Kidney (tissue), 14 donors: ENCODE results near the gene PPM1H. TPM values are rescaled to one million over a fixed set of nuclear protein-coding genes. Genes with fewer than 3 reads are reported as not detected.
"Not testable (repeated sequence)": the region's sequence is repeated elsewhere in the genome, so short reads cannot be mapped to it uniquely, and the experiment has no call there.

Source experiments
- DNase-seq, 5 donors: peaks; one replicate each; pipeline ENCODE4 v3.0.0-alpha.2; 2013 to 2020
- FAIRE-seq: peaks from 2 replicates; lab custom pipeline; 2012; peaks lifted over from hg19 to GRCh38; lab: Jason Lieb, UNC
- H3K27ac ChIP-seq, 2 donors: one replicate each; pipeline ENCODE4 v1.7.0; 2013; ENCODE audit warnings: low read depth in 2 of 2, low read length in 2 of 2, inconsistent platforms in 1 of 2
- H3K27me3 ChIP-seq: one replicate; pipeline ENCODE4 v1.7.1; 2013; ENCODE audit warnings: low read length, inconsistent platforms; ENCODE audit not compliant: control insufficient read depth, insufficient read depth
- H3K36me3 ChIP-seq, 3 donors: one replicate each; pipeline versions ENCODE4 v1.7.0 to v1.7.1; 2013; ENCODE audit warnings: low read length in 3 of 3, control low read depth in 1 of 3, inconsistent platforms in 1 of 3; ENCODE audit not compliant: insufficient read depth in 3 of 3, control insufficient read depth in 2 of 3
- H3K4me1 ChIP-seq, 3 donors: one replicate each; pipeline versions ENCODE4 v1.7.0 to v1.7.1; 2013; ENCODE audit warnings: low read length in 3 of 3, inconsistent platforms in 1 of 3, low read depth in 1 of 3; ENCODE audit not compliant: control insufficient read depth in 2 of 3, insufficient read depth in 2 of 3
- H3K4me3 ChIP-seq, 3 donors: one replicate each; pipeline versions ENCODE4 v1.7.0 to v1.8.1; 2013; ENCODE audit warnings: low read length in 3 of 3, control low read depth in 1 of 3, inconsistent platforms in 1 of 3
- H3K9ac ChIP-seq, 3 donors: one replicate each; pipeline versions ENCODE4 v1.7.0 to v1.7.1; 2013; ENCODE audit warnings: low read length in 3 of 3, control low read depth in 1 of 3, inconsistent platforms in 1 of 3
- H3K9me3 ChIP-seq, 3 donors: one replicate each; pipeline versions ENCODE4 v1.7.0 to v1.7.1; 2013; ENCODE audit warnings: low read length in 3 of 3, control low read depth in 1 of 3, inconsistent platforms in 1 of 3; ENCODE audit not compliant: control insufficient read depth in 2 of 3, insufficient read depth in 1 of 3
- CTCF ChIP-seq: IDR thresholded peaks from 3 replicates; pipeline ENCODE4 v1.5.1; 2012; ENCODE audit warnings: mild to moderate bottlenecking, moderate library complexity, borderline replicate concordance; ENCODE audit not compliant: insufficient read depth; ENCODE audit errors: extremely low read depth
- intact Hi-C: fragments of 100-400 bp; cut with DNase I; formaldehyde crosslinking; loops from one replicate; pipeline ENCODE4 v1.11.1; 2022
- polyA plus RNA-seq: library from polyadenylated mRNA; stranded (reverse); fragments of 350-450 nt; fragmentation: Illumina TruSeq; extraction: RNeasy Lipid Tissue Mini Kit (QIAGEN cat#74804); gene quantifications from one replicate; pipeline ENCODE4 v1.2.3, GENCODE V29; 2014; ENCODE audit warnings: low read depth, low replicate concordance; ENCODE audit not compliant: insufficient read depth
- total RNA-seq: library from RNA; stranded (reverse); fragmentation: NEBNext Ultra II Directional; extraction: Animal tissue kit (Norgen Biotek cat#: 25700); gene quantifications from one replicate; pipeline ENCODE4 v1.2.1, GENCODE V29; 2021
- donor health status: control.
- donor health status: control.
- donor health status: control.
- donor health status: control.
- donor health status: control.
- donor health status: DM: yes; HTN: yes; CAD: no.
- donor health status: Normal renal cell carcinoma (clear cell type).

Gene PPM1H
- total and polyA plus RNA-seq, 2 donors from 2014 or later: 8.7 to 25.0 TPM

GRCh38 chr12:62971769-62972525 is 37.0 kb upstream of the PPM1H start:
- H3K36me3 ChIP-seq: no peaks in the 10 kb centered on the region
- no peak overlapping the region for H3K27ac ChIP-seq
- no peak for TF ChIP-seq CTCF
- H3K9me3 ChIP-seq: no peaks in the 10 kb centered on the region
- no peak for FAIRE-seq
- H3K27me3 ChIP-seq: no peaks in the 10 kb centered on the region
- DNase-seq: no peak
- H3K4me3 ChIP-seq: no peak overlapping the region
- no peak overlapping the region for H3K9ac ChIP-seq
- no peaks in the 10 kb centered on the region for H3K4me1 ChIP-seq
- intact Hi-C loops: no loop called here

- Histone ChIP-seq H3K9me3 (no peaks in the 10 kb centered on the region), H3K4me1 (no peaks in the 10 kb centered on the region), H3K27me3 (no peaks in the 10 kb centered on the region), H3K36me3 (no peaks in the 10 kb centered on the region), H3K27ac (no peak overlapping the region), H3K4me3 (no peak overlapping the region), H3K9ac (no peak overlapping the region)
- no peak for FAIRE-seq
- intact Hi-C loops: no loop called here
- TF ChIP-seq CTCF: no peak
- no peak for DNase-seq
These were observed 34.7 kb upstream of the PPM1H start for GRCh38 chr12:62969695-62970094.

- no peak overlapping the region for H3K9ac ChIP-seq
- TF ChIP-seq CTCF: no peak
- no peak overlapping the region for H3K27ac ChIP-seq
- H3K9me3 ChIP-seq: no peaks in the 10 kb centered on the region
- intact Hi-C loops: no loop called here
- H3K4me3 ChIP-seq: no peak overlapping the region
- H3K4me1 ChIP-seq: no peaks in the 10 kb centered on the region
- H3K36me3 ChIP-seq: no peaks in the 10 kb centered on the region
- no peaks in the 10 kb centered on the region for H3K27me3 ChIP-seq
- no peak for FAIRE-seq
- DNase-seq: no peak
These were observed 32.8 kb upstream of the PPM1H start for GRCh38 chr12:62967701-62968100.

- intact Hi-C loops: no loop called here
- TF ChIP-seq CTCF: no peak
- Histone ChIP-seq H3K36me3 (no peaks in the 10 kb centered on the region), H3K27ac (no peak overlapping the region), H3K4me1 (no peaks in the 10 kb centered on the region), H3K4me3 (no peak overlapping the region), H3K9ac (no peak overlapping the region), H3K27me3 (no peaks in the 10 kb centered on the region), H3K9me3 (no peaks in the 10 kb centered on the region)
- DNase-seq (no peak), FAIRE-seq (no peak)
These were observed 32.1 kb upstream of the PPM1H start for GRCh38 chr12:62966990-62967506.

GRCh38 chr12:62966446-62966989 is 31.6 kb upstream of the PPM1H start:
- intact Hi-C loops, H3K4me1 ChIP-seq, H3K9me3 ChIP-seq, H3K27ac ChIP-seq, DNase-seq, H3K27me3 ChIP-seq, H3K4me3 ChIP-seq, FAIRE-seq, H3K9ac ChIP-seq, H3K36me3 ChIP-seq: not testable (repeated sequence)
